ENCODE results near the gene ABRAXAS1. TPM values are rescaled to one million over a fixed set of nuclear protein-coding genes. Genes with fewer than 3 reads are reported as not detected.

The ABRAXAS1 gene
- total RNA-seq, 1 experiment from 2014 or later, result 5.6 TPM

DNA sequence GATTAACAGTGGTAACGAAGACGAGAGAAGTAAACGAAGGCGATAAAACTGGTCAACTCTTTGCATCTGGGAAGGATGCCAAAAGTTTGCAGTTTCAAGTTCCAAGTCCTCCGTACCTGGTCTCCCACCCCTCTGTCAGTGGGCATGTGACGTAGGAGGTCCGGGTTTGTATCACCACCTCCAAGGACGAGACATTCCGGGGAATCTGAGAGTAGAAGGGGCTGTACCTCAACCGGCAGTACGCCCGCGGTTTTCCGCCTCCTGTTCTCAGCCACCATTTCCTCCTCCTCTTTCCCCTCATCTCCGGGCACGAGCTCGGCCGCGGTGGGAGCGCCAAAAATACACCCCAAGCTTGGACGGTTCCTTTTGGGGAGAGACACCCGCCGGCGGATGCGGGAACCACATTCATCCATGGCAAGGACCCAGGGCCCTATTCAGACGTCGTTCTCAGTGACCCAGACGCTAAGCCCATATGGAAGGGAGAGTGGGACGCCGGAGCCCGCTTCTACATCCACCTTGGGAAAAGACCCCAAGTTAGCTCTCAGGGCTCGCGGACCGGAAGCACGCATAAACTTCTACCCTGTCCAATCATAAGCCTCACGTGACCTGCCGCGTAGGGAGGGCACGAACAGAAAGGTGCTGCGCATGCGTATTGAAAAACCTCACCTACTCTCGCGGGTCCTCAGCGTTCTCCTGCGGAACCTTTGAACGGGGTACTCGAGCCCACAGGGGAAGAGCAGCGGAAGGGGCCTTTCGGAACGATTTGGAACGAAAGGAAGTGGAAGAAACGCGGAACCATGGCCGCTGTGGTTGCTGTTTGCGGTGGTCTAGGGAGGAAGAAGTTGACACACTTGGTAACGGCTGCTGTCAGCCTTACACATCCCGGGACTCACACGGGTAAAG, 29.4 kb downstream of the ABRAXAS1 start, which contains the start of the genes HELQ and MRPS18C:
TSS of gene HELQ (minus strand) at position 543 of the 903 bp plus-strand sequence. CDS start at position 413, 130 bp downstream.
TSS of gene MRPS18C (plus strand) at position 778 of the 903 bp plus-strand sequence. CDS start at position 798, 20 bp downstream.
- DNase-seq (ENCODE audit: low spot score), result peak; percentile 99
- in situ Hi-C loops (cut with HindIII; ENCODE audit: low sequenced_read_pairs), result no loop called here

DNA sequence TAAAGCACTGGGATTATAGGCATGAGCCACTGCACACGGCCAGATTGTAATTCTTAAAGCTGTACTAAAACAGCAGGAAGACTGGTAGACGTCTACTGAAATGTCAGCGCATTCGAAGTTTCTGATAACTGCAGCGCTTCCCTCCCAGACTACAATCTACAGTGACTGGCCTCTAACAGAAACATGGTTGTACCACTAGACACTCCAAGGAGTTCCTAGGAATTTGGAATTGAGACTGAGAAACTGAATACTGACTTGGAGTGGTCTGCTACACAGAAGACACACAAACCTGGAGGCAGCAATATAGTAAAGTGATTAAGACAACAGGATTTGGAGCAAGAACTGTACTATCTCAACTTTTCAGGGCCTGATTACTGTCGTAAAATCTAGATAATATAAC, 30.2 kb downstream of the ABRAXAS1 start:
- in situ Hi-C loops (cut with HindIII; ENCODE audit: low sequenced_read_pairs), result no loop called here

GRCh38 chr4:83449009-83449408, 35.9 kb downstream of the ABRAXAS1 start:
- no peak for DNase-seq (ENCODE audit: low spot score)
- in situ Hi-C loops (cut with HindIII; ENCODE audit: low sequenced_read_pairs), result no loop called here

More for the DNA sequence above, 30.2 kb downstream of the ABRAXAS1 start:
- DNase-seq (ENCODE audit: low spot score), result peak; percentile 21

DNA sequence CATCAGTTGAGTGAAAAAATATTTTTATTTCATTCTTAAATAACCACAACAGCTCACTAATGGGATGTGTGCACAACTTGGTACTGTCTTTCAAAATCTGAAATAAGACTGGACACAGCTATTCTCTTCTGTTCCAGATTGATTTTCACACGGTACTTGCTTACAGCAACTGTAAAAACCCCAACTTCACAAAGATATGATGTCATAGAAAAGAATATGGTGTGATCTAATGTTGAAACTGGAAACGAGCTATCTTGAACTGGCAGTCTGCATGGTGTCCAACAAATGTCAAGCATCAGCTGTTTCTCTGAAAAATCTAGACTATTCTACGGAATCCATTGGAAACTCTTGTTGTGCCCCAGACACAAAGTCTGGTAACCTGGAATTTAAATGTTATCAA, 44.0 kb downstream of the ABRAXAS1 start:
- in situ Hi-C loops (cut with HindIII; ENCODE audit: low sequenced_read_pairs), result no loop called here
- DNase-seq (ENCODE audit: low spot score), result no peak

DNA sequence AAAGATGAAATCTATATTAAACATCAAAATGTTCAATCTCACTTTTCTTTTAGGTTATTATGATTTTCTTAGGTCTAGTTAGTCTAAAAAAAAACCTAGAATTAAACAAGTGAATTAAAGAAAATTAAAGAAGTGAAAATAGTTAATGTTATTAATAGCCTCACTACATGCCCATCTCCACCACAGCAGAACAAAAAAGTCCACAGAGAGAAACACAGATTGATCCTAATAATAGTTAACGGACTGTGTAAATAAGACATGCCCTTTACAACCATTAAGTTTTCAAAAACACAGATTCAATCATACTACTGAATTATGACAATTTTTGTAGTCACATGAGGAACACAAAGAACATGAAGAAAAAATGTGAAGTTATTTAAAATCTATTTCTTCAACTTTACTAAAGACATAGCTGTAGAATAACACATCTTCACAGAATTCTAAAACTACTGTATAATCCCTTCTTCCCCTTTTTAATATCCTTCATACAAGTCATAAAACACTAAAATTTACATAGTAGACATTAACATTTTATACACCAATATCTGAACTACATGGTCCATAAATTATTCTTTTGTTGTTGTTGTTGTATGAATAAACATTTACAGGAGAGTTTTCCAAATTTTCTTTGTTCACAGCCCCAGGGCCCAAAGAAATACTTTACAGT, 44.6 kb downstream of the ABRAXAS1 start:
- DNase-seq (ENCODE audit: low spot score), result no peak
- in situ Hi-C loops (cut with HindIII; ENCODE audit: low sequenced_read_pairs), result no loop called here

DNA sequence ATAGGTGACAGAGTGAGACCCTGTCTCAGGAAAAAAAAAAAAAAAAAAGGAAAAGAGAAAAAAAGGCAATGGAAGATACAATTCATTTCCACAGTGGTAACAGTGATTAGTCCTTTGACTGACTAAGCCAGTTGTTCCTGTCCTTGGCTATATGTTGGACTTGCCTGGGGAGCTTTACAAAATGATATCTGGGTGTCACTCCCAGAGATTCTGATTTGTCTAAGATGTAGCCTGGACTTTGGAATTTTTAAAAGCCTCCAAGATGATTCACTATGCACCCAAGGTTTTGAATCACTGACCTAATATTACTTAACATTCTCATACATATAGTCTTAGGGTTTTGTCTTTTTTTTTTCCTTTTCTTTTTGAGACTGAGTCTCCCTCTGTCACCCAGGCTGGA, 46.2 kb downstream of the ABRAXAS1 start:
- DNase-seq (ENCODE audit: low spot score), result no peak
- in situ Hi-C loops (cut with HindIII; ENCODE audit: low sequenced_read_pairs), result no loop called here

DNA sequence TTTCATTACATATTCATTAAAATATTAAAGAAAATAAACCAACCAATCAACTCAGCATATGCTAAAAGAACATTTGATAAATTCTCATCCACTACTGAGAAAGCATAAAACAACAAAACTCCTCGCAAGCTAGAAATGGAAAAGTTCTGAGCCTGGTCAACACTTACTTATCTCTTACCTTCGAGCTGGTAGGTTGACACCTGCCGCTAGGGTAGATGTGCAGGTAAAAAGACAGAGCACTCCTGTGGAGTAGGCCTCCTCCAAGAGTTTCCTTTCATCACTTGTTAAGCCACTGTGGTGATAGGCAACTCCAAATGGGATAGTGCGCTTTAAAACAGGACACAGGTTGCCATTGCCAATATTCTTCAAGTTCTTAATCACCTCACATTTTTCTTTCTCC, 48.2 kb downstream of the ABRAXAS1 start:
- no peak for DNase-seq (ENCODE audit: low spot score)
- in situ Hi-C loops (cut with HindIII; ENCODE audit: low sequenced_read_pairs), result no loop called here

DNA sequence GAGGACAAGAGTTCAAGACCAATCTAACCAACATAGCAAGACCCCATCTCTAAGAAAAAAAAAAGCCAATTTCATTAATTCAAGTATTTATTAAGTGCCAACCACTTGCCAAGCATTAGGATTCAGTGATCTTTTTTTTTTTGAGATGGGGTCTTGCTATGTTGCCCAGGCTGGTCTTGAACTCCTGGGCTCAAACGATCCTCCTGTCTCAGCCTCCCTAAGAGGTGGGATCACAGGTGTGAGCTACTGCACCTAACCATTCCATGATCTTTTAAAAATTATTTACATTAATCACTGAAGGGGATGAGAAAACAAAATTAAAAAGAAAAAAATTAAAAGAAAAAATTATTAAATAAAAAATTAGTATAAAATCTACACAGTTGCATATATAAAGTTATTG, 53.7 kb downstream of the ABRAXAS1 start:
- DNase-seq (ENCODE audit: low spot score), result no peak
- in situ Hi-C loops (cut with HindIII; ENCODE audit: low sequenced_read_pairs), result no loop called here

- in situ Hi-C loops (cut with HindIII; ENCODE audit: low sequenced_read_pairs), result no loop called here
- no peak for DNase-seq (ENCODE audit: low spot score)
Measured at GRCh38 chr4:83418211-83418610, 66.7 kb downstream of the ABRAXAS1 start.

DNA sequence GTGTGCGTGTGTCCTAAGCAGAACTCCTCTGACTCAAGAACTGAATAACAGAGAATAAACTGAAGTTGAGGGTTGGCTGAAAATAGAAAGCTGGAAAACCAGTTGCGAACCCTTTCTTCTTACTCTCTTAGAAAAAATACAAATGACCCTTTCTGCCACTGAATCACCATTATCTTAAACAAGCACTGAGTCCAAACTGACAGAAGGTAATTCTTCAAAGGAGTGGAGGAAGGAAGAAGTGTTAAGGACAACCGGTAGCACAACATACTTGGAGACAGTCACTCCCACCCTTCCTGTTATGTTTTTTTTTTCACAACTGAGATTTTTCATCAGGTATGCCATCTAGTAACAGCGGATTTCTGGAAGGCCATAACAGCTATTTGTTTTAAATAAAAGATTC, 67.3 kb downstream of the ABRAXAS1 start:
- in situ Hi-C loops (cut with HindIII; ENCODE audit: low sequenced_read_pairs), result no loop called here
- no peak for DNase-seq (ENCODE audit: low spot score)

DNA sequence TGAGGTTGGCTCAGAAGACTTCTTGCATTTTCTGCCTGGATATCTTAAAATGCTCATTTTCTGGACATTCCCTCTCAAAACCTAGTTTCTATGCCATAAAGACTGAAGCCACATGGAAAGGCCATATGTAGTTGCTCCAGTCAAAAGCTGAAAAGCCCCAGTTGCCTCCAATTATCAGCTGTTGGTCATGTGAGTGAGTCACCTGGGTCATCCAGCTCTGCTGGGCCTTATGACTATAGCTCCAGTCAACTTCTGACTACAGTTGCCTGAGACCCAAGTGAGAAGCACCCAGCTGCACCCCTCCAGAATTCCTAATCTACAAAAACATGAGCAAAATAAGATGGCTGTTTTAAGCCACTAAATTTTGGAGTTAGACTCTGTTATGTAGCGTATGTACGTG, 71.2 kb downstream of the ABRAXAS1 start:
- in situ Hi-C loops (cut with HindIII; ENCODE audit: low sequenced_read_pairs), result no loop called here
- DNase-seq (ENCODE audit: low spot score), result no peak

Other genes starting within 250 kb of the ABRAXAS1 start
- 43.3 and 46.1 TPM in 2 replicates for gene COQ2, start 200.3 kb downstream of the ABRAXAS1 start, total RNA-seq (2014; rRNA removed; shearing (Covaris generic))
- gene HPSE, start 150.3 kb downstream of the ABRAXAS1 start, total RNA-seq (2014; rRNA removed; shearing (Covaris generic)), result 0.18 and 1.3 TPM in 2 replicates
- 9.7 and 12.7 TPM in 2 replicates for gene HELQ, start 29.3 kb downstream of the ABRAXAS1 start, total RNA-seq (2014; rRNA removed; shearing (Covaris generic))
- gene MRPS18C, start 29.0 kb downstream of the ABRAXAS1 start, total RNA-seq (2014; rRNA removed; shearing (Covaris generic)), result 35.3 and 38.1 TPM in 2 replicates
- 2.5 and 7.8 TPM in 2 replicates for gene GPAT3, start 51.0 kb upstream of the ABRAXAS1 start, total RNA-seq (2014; rRNA removed; shearing (Covaris generic))

All from G401 (cell line).